ENCODE data around the gene SGCA.

DNA sequence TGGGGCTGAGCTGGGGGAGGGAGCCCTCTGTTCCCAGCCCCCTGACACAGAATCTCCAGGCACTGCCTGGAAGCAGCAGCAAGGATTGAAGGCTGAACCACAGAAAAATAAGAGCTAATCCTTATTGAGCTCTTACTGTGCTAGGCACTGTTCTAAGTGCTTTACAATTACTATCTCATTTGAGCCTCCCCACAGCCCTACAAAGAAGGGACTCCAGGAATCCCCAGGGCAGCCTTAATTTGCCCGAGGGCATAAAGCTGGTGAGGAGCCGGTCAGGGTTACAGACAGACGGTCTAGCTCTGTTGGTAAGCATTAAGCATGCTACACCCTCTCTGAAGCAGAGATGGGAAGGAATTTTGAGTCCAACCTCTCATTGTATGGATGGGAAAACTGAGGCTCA lies 42.9 kb upstream of the SGCA start:
- TF ChIP-seq, protein P1, sequence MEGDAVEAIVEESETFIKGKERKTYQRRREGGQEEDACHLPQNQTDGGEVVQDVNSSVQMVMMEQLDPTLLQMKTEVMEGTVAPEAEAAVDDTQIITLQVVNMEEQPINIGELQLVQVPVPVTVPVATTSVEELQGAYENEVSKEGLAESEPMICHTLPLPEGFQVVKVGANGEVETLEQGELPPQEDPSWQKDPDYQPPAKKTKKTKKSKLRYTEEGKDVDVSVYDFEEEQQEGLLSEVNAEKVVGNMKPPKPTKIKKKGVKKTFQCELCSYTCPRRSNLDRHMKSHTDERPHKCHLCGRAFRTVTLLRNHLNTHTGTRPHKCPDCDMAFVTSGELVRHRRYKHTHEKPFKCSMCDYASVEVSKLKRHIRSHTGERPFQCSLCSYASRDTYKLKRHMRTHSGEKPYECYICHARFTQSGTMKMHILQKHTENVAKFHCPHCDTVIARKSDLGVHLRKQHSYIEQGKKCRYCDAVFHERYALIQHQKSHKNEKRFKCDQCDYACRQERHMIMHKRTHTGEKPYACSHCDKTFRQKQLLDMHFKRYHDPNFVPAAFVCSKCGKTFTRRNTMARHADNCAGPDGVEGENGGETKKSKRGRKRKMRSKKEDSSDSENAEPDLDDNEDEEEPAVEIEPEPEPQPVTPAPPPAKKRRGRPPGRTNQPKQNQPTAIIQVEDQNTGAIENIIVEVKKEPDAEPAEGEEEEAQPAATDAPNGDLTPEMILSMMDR (conservative IDR thresholded peaks at IDR 0.05): no peak
- TF ChIP-seq EZH2 (IDR thresholded peaks at IDR 0.05; ENCODE audit: low read depth): no peak

Data from PC-9 (cell line).